Activated naive CD4-positive, alpha-beta T cell treated with anti-CD3 and anti-CD28 coated beads for 36 hours (primary cell): ENCODE results near the gene PLEKHD1. TPM values are rescaled to one million over a fixed set of nuclear protein-coding genes. Genes with fewer than 3 reads are reported as not detected.

Experiments
- CTCF ChIA-PET: fragments of 350-600 bp; sonication (Branson Sonifier 250); formaldehyde crosslinking; loops from one replicate; lab custom pipeline; 2021; ENCODE audit warnings: antibody characterized with exemption; lab: Charles Lee
- DNase-seq: peaks from one replicate; pipeline ENCODE4 v3.0.0-alpha.2; 2020
- H3K27ac Mint-ChIP-seq: one replicate; pipeline ENCODE4 v1.8.0; 2021; ENCODE audit warnings: mild to moderate bottlenecking, mixed read lengths
- H3K27me3 Mint-ChIP-seq: one replicate; pipeline ENCODE4 v1.8.0; 2021; ENCODE audit warnings: low read depth, mixed read lengths
- H3K36me3 Mint-ChIP-seq: one replicate; pipeline ENCODE4 v1.8.0; 2021; ENCODE audit warnings: low read depth, mixed read lengths
- H3K4me1 Mint-ChIP-seq: one replicate; pipeline ENCODE4 v1.8.0; 2021; ENCODE audit warnings: low read depth, mixed read lengths
- H3K4me3 Mint-ChIP-seq: one replicate; pipeline ENCODE4 v1.8.0; 2021; ENCODE audit warnings: mild to moderate bottlenecking, moderate library complexity, mixed read lengths
- H3K9me3 Mint-ChIP-seq: one replicate; pipeline ENCODE4 v1.8.0; 2021; ENCODE audit warnings: mixed read lengths
- intact Hi-C: fragments of 100-400 bp; cut with micrococcal nuclease; formaldehyde crosslinking; loops from one replicate; pipeline ENCODE4 v1.15.1; 2023
- total RNA-seq, 2 experiments: library from RNA; stranded (reverse); gene quantifications; one replicate each; pipeline ENCODE4 v1.2.3, GENCODE V29; 2021

Gene PLEKHD1
- total RNA-seq, 2 experiments from 2014 or later: not detected

- no peaks in the 10 kb centered on the region for H3K9me3 Mint-ChIP-seq
- peak overlapping the region; percentile 68 for H3K4me3 Mint-ChIP-seq
- H3K27me3 Mint-ChIP-seq: peaks cover 38% of the 10 kb centered on the region
- CTCF ChIA-PET: interaction anchor here (0.6 to 2.6 kb wide), 17 partner anchors 16 to 332 kb away, joined by 3 to 16 read pairs (median 4); no protein-coding TSS in a partner anchor
- DNase-seq: no peak
- peaks cover 10% of the 10 kb centered on the region for H3K4me1 Mint-ChIP-seq
- no peaks in the 10 kb centered on the region for H3K36me3 Mint-ChIP-seq
- H3K27ac Mint-ChIP-seq: no peak overlapping the region
- intact Hi-C loops: loop anchor here (1.0 to 10.0 kb wide), 5 partner anchors 27 to 450 kb away; no protein-coding TSS in a partner anchor
These were observed 90.4 kb downstream of the PLEKHD1 start for GRCh38 chr14:69574954-69575295.

GRCh38 chr14:69579476-69579875 is 94.9 kb downstream of the PLEKHD1 start:
- CTCF ChIA-PET: interaction anchor here (0.6 to 1.6 kb wide), 8 partner anchors 22 to 449 kb away, joined by 3 to 5 read pairs (median 3); no protein-coding TSS in a partner anchor
- intact Hi-C loops: loop anchor here (10.0 kb wide), 1 partner anchor 455 kb away; no protein-coding TSS in a partner anchor

GRCh38 chr14:69580009-69580577 is 95.6 kb downstream of the PLEKHD1 start:
- Mint-ChIP-seq H3K9me3 (no peaks in the 10 kb centered on the region), H3K4me1 (no peaks in the 10 kb centered on the region), H3K27me3 (peaks cover 8% of the 10 kb centered on the region), H3K4me3 (no peak overlapping the region), H3K27ac (no peak overlapping the region), H3K36me3 (no peaks in the 10 kb centered on the region)
- CTCF ChIA-PET: interaction anchor here (0.5 to 1.6 kb wide), 17 partner anchors 9 to 698 kb away, joined by 3 to 7 read pairs (median 4); no protein-coding TSS in a partner anchor
- intact Hi-C loops: no loop called here
- peak; percentile 47 for DNase-seq

More at GRCh38 chr14:69579476-69579875, 94.9 kb downstream of the PLEKHD1 start:
- Mint-ChIP-seq H3K4me3 (no peak overlapping the region), H3K27me3 (peaks cover 12% of the 10 kb centered on the region), H3K4me1 (peaks cover 3% of the 10 kb centered on the region), H3K27ac (no peak overlapping the region), H3K36me3 (no peaks in the 10 kb centered on the region), H3K9me3 (no peaks in the 10 kb centered on the region)
- no peak for DNase-seq

Other genes with a start within 250 kb of the PLEKHD1 start
- gene GALNT16, start 224.6 kb upstream of the PLEKHD1 start, total RNA-seq: under 1 TPM in 1 of 2 experiments, not detected in 1; 0.02 TPM
- gene ERH, start 86.4 kb upstream of the PLEKHD1 start, total RNA-seq: 100 to 1,000 TPM; 338 to 348 TPM
- gene SLC39A9, start 86.0 kb upstream of the PLEKHD1 start, total RNA-seq: 10 to 100 TPM; 53.4 to 54.5 TPM
- gene CCDC177, start 90.1 kb downstream of the PLEKHD1 start, total RNA-seq: not detected
- gene SUSD6, start 126.9 kb downstream of the PLEKHD1 start, total RNA-seq: 10 to 100 TPM; 66.6 to 69.7 TPM